Esophagus squamous epithelium (tissue), 4 donors: ENCODE measurements around the gene KRTAP10-2.
"Not testable (repeated sequence)": the region's sequence is repeated elsewhere in the genome, so short reads cannot be mapped to it uniquely, and the experiment has no call there.

Source experiments
- POLR2A ChIP-seq, 4 donors: fragments of 450-650 bp; IDR thresholded peaks; one replicate each; pipeline ENCODE4 v1.6.1; 2017; ENCODE audit warnings: antibody characterized with exemption in 4 of 4, mild to moderate bottlenecking in 4 of 4, moderate library complexity in 3 of 4
- TF ChIP-seq, protein P1 (sequence below), 6 experiments: fragments of 450-650 bp in 4 of 6; fragments of 200-600 bp in 2 of 6; sonication (generic) in 2 of 6; IDR thresholded peaks; one replicate each; pipeline ENCODE4 v1.5.1; 2016 to 2019; ENCODE audit warnings: antibody characterized with exemption in 6 of 6, mild to moderate bottlenecking in 4 of 6, moderate library complexity in 4 of 6

DNA sequence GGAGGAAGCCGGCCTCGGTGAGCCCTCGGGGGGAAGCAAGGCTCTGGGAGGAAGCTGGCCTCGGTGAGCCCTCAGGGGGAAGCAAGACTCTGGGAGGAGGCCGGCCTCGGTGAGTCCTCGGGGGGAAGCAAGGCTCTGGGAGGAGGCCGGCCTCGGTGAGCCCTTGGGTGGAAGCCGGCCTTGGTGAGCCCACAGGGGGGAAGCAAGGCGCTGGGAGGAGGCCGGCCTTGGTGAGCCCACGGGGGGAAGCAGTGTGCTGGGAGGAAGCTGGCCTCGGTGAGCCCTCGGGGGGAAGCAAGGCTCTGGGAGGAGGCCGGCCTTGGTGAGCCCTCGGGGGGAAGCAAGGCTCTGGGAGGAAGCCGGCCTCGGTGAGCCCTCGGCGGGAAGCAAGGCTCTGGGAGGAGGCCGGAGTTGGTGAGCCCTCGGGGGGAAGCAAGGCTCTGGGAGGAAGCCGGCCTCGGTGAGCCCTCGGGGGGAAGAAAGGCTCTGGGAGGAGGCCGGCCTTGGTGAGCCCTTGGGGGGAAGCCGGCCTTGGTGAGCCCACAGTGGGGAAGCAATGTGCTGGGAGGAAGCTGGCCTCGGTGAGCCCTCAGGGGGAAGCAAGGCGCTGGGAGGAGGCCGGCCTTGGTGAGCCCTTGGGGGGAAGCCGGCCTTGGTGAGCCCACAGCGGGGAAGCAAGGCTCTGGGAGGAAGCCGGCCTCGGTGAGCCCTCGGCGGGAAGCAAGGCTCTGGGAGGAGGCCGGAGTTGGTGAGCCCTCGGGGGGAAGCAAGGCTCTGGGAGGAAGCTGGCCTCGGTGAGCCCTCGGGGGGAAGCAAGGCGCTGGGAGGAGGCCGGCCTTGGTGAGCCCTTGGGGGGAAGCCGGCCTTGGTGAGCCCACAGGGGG lies 48.1 kb downstream of the KRTAP10-2 start:
- TF ChIP-seq, protein P1, sequence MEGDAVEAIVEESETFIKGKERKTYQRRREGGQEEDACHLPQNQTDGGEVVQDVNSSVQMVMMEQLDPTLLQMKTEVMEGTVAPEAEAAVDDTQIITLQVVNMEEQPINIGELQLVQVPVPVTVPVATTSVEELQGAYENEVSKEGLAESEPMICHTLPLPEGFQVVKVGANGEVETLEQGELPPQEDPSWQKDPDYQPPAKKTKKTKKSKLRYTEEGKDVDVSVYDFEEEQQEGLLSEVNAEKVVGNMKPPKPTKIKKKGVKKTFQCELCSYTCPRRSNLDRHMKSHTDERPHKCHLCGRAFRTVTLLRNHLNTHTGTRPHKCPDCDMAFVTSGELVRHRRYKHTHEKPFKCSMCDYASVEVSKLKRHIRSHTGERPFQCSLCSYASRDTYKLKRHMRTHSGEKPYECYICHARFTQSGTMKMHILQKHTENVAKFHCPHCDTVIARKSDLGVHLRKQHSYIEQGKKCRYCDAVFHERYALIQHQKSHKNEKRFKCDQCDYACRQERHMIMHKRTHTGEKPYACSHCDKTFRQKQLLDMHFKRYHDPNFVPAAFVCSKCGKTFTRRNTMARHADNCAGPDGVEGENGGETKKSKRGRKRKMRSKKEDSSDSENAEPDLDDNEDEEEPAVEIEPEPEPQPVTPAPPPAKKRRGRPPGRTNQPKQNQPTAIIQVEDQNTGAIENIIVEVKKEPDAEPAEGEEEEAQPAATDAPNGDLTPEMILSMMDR (IDR thresholded peaks at IDR 0.05): not testable (repeated sequence)
- not testable (repeated sequence) for TF ChIP-seq POLR2A (IDR thresholded peaks at IDR 0.05)
